Keratinocyte (primary cell): ENCODE data around the gene CNGA1.
"Not testable (repeated sequence)": the region's sequence is repeated elsewhere in the genome, so short reads cannot be mapped to it uniquely, and the experiment has no call there.

ENCODE experiments used
- CTCF ChIP-seq, 3 experiments: IDR thresholded peaks in 1 of 3; conservative IDR thresholded peaks in 1 of 3; optimal IDR thresholded peaks in 1 of 3; 2 replicates in 2 of 3; 3 replicates in 1 of 3; pipeline versions ENCODE3 to v1.5.1; 2011; ENCODE audit warnings: low read length in 3 of 3, mild to moderate bottlenecking in 3 of 3, moderate library complexity in 2 of 3, control low read depth in 1 of 3, inconsistent platforms in 1 of 3; ENCODE audit not compliant: insufficient read depth in 2 of 3; ENCODE audit errors: extremely low read depth in 1 of 3
- EZH2 ChIP-seq: IDR thresholded peaks from one replicate; pipeline ENCODE4 v1.6.1; 2012; ENCODE audit warnings: inconsistent platforms, mild to moderate bottlenecking, low read length, moderate library complexity

GRCh38 chr4:47923261-47923608 lies 93.2 kb downstream of the CNGA1 start:
- TF ChIP-seq EZH2; CTCF (optimal IDR thresholded peaks at IDR 0.05 in 1 of 3, IDR thresholded peaks at IDR 0.05 in 1 of 3, conservative IDR thresholded peaks at IDR 0.05 in 1 of 3; ENCODE audit: extremely low read depth in 1 of 3, insufficient read depth in 2 of 3, low read length in 3 of 3): not testable (repeated sequence)
